ENCODE measurements around the gene REPS1.
"Not testable (repeated sequence)": the region's sequence is repeated elsewhere in the genome, so short reads cannot be mapped to it uniquely, and the experiment has no call there.

REPS1 gene, protein sequence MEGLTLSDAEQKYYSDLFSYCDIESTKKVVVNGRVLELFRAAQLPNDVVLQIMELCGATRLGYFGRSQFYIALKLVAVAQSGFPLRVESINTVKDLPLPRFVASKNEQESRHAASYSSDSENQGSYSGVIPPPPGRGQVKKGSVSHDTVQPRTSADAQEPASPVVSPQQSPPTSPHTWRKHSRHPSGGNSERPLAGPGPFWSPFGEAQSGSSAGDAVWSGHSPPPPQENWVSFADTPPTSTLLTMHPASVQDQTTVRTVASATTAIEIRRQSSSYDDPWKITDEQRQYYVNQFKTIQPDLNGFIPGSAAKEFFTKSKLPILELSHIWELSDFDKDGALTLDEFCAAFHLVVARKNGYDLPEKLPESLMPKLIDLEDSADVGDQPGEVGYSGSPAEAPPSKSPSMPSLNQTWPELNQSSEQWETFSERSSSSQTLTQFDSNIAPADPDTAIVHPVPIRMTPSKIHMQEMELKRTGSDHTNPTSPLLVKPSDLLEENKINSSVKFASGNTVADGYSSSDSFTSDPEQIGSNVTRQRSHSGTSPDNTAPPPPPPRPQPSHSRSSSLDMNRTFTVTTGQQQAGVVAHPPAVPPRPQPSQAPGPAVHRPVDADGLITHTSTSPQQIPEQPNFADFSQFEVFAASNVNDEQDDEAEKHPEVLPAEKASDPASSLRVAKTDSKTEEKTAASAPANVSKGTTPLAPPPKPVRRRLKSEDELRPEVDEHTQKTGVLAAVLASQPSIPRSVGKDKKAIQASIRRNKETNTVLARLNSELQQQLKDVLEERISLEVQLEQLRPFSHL

GRCh38 chr6:138987643-138988468, at the start of gene REPS1:
Gene REPS1, minus strand, starts transcription at chr6:138988253. Its CDS starts 571 bp downstream, at chr6:138987682.
- peak; percentile 91 to 92 for DNase-seq

DNA sequence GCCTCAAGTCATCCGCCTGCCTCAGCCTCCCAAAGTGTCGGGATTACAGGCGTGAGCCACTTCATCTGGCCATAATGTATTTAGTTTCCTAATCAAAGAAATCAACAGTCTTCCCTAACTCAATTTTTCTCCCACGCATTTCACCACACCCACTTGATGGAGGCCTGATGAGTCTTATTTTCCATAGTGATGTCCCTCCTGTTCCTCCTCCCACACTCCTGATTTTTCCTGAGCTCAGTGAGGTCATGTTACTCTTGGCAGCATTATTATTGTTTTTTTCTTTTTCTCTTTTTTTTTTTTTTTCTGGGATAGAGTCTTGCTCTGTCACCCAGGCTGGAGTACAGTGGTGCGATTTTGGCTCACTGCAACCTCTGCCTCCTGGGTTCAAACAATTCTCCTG, 49.4 kb upstream of the REPS1 start:
- DNase-seq: no peak

GRCh38 chr6:139030228-139030963, 42.3 kb upstream of the REPS1 start:
- DNase-seq: peak; percentile 28 to 37

DNA sequence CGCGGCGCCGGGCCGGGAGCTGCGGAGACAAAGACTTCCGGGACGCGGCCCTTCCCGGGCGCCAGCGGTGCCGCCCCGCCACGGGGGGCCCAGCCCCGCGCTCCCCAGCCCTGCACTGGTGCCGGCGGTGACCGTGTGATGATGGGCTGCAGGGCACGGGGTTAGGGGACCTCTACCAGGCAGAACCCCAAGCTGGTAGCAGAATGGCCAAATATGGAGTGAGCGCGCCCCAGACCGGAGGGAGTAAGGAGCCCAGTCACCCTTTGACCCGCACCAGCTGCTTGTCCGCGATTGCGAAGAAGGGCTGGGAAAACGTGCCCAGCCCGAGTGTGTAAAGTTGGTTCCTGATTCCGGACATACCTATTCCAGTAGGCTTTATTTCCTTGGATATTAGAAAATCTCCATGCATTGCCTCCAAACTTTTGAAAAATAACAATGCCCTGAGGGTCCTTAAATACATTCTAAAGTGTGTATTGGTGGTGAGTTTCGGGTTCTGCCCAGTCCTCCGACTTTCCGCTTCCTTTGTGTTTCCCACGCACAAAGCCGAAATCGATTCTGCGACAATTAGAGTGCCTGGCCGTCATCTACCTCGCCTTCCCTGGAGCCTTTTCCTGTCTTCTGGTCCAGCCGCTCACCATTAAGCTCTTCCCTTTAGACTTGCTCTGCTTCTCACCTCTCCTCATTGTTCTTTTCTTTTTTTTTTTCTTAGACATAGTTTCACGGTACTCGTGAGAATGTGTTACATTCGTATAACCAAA, 41.6 kb upstream of the REPS1 start:
- peak in 1 of 2 donors; percentile 31 for DNase-seq

- DNase-seq: peak; percentile 62 to 74
Measured at GRCh38 chr6:139028658-139029469, 40.8 kb upstream of the REPS1 start, which contains the start of gene ABRACL. Gene ABRACL, plus strand, starts transcription at chr6:139028745. Its CDS starts 5,416 bp downstream, at chr6:139034161.

- DNase-seq: no peak
Measured at GRCh38 chr6:139028215-139028657, 40.2 kb upstream of the REPS1 start.

GRCh38 chr6:139027620-139028182, 39.6 kb upstream of the REPS1 start:
- peak; percentile 21 to 52 for DNase-seq

GRCh38 chr6:139025416-139025815, 37.4 kb upstream of the REPS1 start:
- not testable (repeated sequence) for DNase-seq

DNA sequence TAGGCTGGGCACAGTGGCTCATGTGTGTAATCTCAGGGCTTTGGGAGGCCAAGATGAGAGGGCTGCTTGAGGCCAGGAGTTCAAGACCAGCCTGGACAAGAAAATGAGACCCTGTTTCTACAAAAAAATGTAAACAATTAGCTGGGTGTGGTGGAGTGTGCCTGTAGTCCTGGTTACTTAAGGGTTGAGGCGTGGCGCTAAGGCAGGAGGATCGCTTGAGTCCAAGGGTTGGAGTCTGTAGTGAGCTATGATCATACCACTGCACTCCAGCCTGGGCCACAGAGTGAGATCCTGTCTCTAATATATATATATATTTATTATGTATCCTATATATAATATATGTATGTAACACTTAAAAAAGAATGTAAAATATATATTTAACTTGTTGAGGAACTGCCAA, 32.6 kb upstream of the REPS1 start:
- no peak for DNase-seq

DNA sequence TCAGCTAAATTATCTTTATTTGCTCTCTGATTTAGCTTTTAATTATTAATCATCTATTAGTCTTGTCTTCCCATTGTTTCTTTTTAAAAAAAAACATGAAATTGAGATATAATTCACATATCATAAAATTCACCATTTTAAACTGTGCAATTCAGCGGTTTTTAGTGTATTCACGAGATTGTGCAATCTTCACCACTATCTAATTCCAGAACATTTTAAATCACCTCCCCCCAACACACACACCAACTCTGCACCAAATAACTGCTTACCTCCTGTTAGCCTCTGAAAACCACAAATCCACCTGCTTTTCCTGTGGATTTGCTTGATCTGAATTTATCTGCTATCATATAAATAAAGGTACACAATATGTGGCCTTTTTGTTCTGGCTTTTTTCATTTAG, 31.7 kb upstream of the REPS1 start:
- DNase-seq: no peak

GRCh38 chr6:139017227-139017626, 29.2 kb upstream of the REPS1 start:
- DNase-seq: no peak

- no peak for DNase-seq
Measured at GRCh38 chr6:139016337-139017213, 28.5 kb upstream of the REPS1 start.

GRCh38 chr6:139014945-139015344, 26.9 kb upstream of the REPS1 start:
- DNase-seq: no peak

GRCh38 chr6:139013185-139013800, 25.2 kb upstream of the REPS1 start:
- DNase-seq: no peak

DNA sequence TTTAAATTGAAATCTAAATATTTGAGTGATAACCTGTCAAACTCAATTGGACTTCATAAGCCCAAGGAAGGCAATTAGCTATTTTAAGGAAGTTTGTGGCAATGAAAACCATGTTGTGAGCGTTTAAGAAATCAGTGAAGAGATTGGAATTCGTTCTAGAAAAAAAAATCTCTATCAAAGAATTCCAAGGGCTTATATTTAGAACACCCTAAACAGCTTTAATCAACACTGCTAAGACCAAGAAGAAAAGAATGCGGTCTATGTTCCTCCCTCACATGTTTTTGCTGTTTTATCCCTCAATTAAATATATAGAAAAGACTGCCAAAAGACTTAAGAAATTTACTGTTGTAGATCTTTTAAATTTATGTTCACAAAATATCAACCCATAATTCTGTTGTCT, 23.9 kb upstream of the REPS1 start:
- DNase-seq: no peak

GRCh38 chr6:139010674-139011073, 22.6 kb upstream of the REPS1 start:
- DNase-seq: no peak

DNA sequence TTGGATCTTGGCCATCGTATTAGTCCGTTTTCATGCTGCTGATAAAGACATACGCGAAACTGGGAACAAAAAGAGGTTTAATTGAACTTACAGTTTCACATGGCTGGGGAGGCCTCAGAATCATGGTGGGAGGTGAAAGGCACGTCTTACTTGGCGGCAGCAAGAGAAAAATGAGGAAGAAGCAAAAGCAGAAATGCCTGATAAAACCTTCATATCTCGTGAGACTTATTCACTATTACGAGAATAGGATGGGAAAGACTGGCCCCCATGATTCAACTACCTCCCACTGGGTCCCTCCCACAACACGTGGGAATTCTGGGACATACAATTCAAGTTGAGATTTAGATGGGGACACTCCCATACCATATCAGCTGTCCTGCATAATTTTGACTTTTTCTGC, 20.1 kb upstream of the REPS1 start:
- DNase-seq: no peak

- no peak for DNase-seq
Measured at GRCh38 chr6:139007428-139007827, 19.4 kb upstream of the REPS1 start.

- DNase-seq: no peak
Measured at GRCh38 chr6:139006477-139006876, 18.4 kb upstream of the REPS1 start.

Data from CD4-positive, alpha-beta T cell treated with Interleukin-1 beta for 1 hour (primary cell).